ENCODE data around the gene VENTX. TPM values are rescaled to one million over a fixed set of nuclear protein-coding genes. Genes with fewer than 3 reads are reported as not detected.

The VENTX gene
- total RNA-seq, 1 experiment from 2014 or later: not detected

DNA sequence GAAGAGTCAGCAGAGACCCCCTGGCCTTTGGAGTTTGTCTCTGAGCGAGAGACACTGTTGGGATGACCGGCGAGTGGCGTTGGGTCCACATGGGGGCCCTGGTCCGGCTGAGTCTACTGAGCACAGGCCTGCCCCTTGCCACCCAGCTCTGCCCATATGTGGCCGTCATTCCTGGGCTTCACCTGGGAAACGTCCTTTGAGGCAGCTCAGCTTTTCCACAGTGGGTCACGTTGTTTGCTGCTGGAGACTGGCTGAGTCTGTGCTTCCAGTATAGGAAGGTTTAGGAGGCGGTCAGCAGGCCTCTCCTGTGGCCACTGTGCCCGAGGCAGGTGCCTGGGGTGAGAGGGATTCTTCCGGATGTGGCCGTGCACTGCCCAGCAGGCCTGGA is 21.9 kb downstream of the VENTX start:
- TSS peak; percentile 49 for BruUV-seq (replicated peaks)
- H3K9me2 ChIP-seq (replicated peaks; ENCODE audit: low read length): no peaks in the 10 kb centered on the region
- peak overlapping the region; percentile 71 for H3K9ac ChIP-seq (ENCODE audit: low read length)
- ChIA-PET CTCF (interaction anchor here (0.6 kb wide), 1 partner anchor 33 kb away, joined by 3 read pairs; no protein-coding TSS in a partner anchor), POLR2A (ENCODE audit: unreplicated experiment) (no interaction called here)
- DNase-seq: peak; percentile 4
- peak overlapping the region; percentile 50 for H3K4me2 ChIP-seq (ENCODE audit: low read length)
- H3K4me3 ChIP-seq (ENCODE audit: low read length): no peak overlapping the region
- no peaks in the 10 kb centered on the region for H3K79me2 ChIP-seq (ENCODE audit: low read length)
- no peaks in the 10 kb centered on the region for H3K27me3 ChIP-seq (ENCODE audit: low read length)
- no peaks in the 10 kb centered on the region for H3K9me3 ChIP-seq (ENCODE audit: low read length)
- H3K4me1 ChIP-seq (ENCODE audit: insufficient read depth, low read length): peaks cover 57% of the 10 kb centered on the region
- peak; percentile 3 for ATAC-seq
- TF ChIP-seq CTCF (conservative IDR thresholded peaks at IDR 0.05; ENCODE audit: low read depth, low read length) (no peak), EZH2 (IDR thresholded peaks at IDR 0.05; ENCODE audit: low read length, unreplicated experiment) (no peak), EZH2phosphoT487 (IDR thresholded peaks at IDR 0.05; ENCODE audit: borderline replicate concordance, low read length) (no peak)
- H3K27ac ChIP-seq (ENCODE audit: low read length): peak overlapping the region; percentile 97
- intact Hi-C loops (cut with micrococcal nuclease): loop anchor here (5.0 kb wide), 1 partner anchor 48 kb away; the partner anchor contains the start of genes TUBGCP2 and ZNF511
- H3K36me3 ChIP-seq (ENCODE audit: low read depth, low read length): no peaks in the 10 kb centered on the region
- H3F3A ChIP-seq (ENCODE audit: low read length, unreplicated experiment): no peaks in the 10 kb centered on the region
- no peaks in the 10 kb centered on the region for H4K20me1 ChIP-seq (ENCODE audit: low read length)
- H2AFZ ChIP-seq (ENCODE audit: low read length): no peak overlapping the region

DNA sequence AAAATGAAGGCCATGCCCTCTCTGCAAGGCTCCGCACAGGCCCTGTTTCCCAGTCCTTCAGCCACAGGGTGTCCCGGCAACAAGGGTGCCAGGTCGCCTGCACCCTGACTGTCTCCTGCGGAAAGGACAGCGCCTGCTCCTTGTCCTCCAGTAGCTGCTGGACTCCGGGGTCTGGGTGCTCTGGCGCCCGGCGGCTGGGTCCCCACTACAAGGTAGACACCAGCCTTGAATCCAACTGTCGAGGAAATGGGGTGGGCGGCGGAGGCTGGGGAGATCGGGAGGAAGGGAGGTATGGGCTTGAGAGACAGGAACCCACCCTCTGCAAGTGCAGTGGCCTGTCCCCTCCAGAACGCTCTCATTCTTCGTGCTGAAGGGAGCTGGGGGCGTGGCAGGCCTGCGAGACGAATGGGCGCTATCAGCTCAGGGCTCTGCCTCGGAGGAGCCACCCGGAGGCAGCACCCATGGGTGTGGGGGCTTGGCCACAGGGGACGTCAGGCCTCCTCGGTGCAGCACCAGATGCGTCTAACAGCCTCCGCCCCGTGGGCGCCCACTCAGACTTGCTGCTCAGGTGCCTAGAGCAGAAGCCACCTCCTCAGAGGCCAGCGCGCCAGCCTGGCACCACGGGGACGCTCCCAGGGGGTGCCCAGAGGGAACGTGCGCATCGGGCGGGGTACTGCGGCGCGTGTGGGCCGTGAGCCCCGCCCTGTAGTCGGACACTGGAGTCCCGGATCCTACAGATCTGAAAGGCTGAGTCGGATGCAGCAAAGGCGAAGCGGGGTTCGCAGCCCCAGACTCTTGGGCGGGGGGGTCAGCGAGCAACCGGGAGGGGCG is 23.5 kb downstream of the VENTX start:
- no peaks in the 10 kb centered on the region for H3K9me2 ChIP-seq (replicated peaks; ENCODE audit: low read length)
- peak overlapping the region; percentile 84 for H3K9ac ChIP-seq (ENCODE audit: low read length)
- H3K9me3 ChIP-seq (ENCODE audit: low read length): no peaks in the 10 kb centered on the region
- H3K27me3 ChIP-seq (ENCODE audit: low read length): no peaks in the 10 kb centered on the region
- DNase-seq (peak; percentile 28), ATAC-seq (peak; percentile 7)
- peak overlapping the region; percentile 76 for H3K4me2 ChIP-seq (ENCODE audit: low read length)
- no peaks in the 10 kb centered on the region for H4K20me1 ChIP-seq (ENCODE audit: low read length)
- H3K4me1 ChIP-seq (ENCODE audit: insufficient read depth, low read length): peaks cover 69% of the 10 kb centered on the region
- H3K4me3 ChIP-seq (ENCODE audit: low read length): peak overlapping the region; percentile 61
- H3K27ac ChIP-seq (ENCODE audit: low read length): peak overlapping the region; percentile 67
- ChIA-PET CTCF (no interaction called here), POLR2A (ENCODE audit: unreplicated experiment) (interaction anchor here (0.6 kb wide), 1 partner anchor 594 kb away, joined by 5 read pairs; no protein-coding TSS in a partner anchor)
- TSS peak; percentile 22 for BruUV-seq (replicated peaks)
- H2AFZ ChIP-seq (ENCODE audit: low read length): 0 out of 2 replicates have a peak overlapping the region, but pooled peaks have one; percentile 22
- intact Hi-C loops (cut with micrococcal nuclease): no loop called here
- no peak for TF ChIP-seq EZH2 (IDR thresholded peaks at IDR 0.05; ENCODE audit: low read length, unreplicated experiment)
- TF ChIP-seq EZH2phosphoT487 (IDR thresholded peaks at IDR 0.05; ENCODE audit: borderline replicate concordance, low read length): no peak
- no peak for TF ChIP-seq CTCF (conservative IDR thresholded peaks at IDR 0.05; ENCODE audit: low read depth, low read length)
- H3K36me3 ChIP-seq (ENCODE audit: low read depth, low read length): no peaks in the 10 kb centered on the region
- H3K79me2 ChIP-seq (ENCODE audit: low read length): no peaks in the 10 kb centered on the region
- no peaks in the 10 kb centered on the region for H3F3A ChIP-seq (ENCODE audit: low read length, unreplicated experiment)

All from PC-3 (cell line).